ENCODE measurements around the gene UBE2M.
"Not testable (repeated sequence)": the region's sequence is repeated elsewhere in the genome, so short reads cannot be mapped to it uniquely, and the experiment has no call there.

UBE2M gene

GRCh38 chr19:58555369-58555885, 3.0 kb downstream of the UBE2M start:
- no peak for DNase-seq (ENCODE audit: low read depth)

DNA sequence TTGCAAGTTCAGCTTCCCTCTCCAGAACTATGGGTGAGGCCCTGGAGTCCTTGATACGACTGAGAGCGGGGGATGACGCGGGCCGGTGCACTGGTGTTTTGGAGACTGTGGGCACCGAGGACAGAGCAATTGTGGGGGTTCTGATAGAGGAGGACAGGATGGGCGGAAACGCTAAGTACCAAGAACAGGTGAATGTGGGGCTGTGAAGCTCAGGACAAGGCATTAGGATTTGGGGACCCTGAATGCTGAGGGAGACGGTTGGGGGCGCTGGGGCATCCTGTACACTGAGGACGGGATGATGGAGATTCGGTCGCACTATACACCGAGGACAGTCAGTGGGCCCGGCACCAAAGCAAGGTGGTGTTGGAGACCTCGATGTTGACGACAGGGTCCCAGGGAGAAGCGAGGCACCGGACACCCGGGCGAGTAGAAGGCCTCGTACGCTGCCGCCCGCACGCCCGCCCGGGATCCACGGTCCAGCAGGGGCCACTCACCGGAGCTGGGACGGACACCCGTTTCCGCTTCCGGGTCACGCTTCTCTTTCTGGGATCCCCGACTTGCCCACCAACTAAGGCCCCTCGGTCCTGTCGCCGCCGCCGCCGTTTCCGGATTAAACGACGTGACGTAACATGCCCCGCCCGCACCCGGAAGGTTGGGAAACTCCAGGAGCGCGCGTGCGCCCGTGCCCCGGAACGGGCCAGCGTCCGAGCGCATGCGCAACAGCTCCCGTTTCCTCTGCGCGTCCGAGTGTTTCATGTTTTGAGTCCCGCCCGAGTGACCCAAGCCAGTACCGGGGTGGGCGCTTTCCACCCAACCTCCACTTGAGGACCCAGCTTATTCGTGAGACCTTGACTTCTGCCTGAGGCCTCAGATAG, 3.7 kb downstream of the UBE2M start, which contains the start of gene CHMP2A:
Gene CHMP2A, minus strand, starts transcription at position 612 of the 875 bp plus-strand sequence. CDS start 893 bp downstream, outside the sequence.
- DNase-seq (ENCODE audit: low read depth) = peak; percentile 45

GRCh38 chr19:58553799-58554493, 4.5 kb downstream of the UBE2M start:
- DNase-seq (ENCODE audit: low read depth) = no peak

DNA sequence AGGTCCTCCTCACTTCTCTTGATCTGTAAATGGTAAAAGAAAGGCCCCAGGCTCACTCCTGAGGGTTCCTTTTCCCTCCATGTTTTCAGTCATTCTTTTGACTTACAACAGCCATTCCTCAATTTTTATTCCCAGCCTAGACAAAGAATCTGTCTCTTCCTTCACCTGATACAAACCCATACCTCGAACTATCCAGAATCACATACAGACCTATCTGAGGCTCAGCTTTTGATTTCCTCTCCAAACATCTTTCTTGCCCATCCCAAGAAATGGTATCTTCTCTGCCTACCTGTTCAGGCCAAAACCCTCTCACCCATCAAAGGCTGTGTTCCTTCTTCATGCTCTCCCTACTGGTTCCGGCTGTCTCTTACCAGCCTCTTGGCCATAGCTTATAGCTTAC, 5.8 kb downstream of the UBE2M start:
- no peak for DNase-seq (ENCODE audit: low read depth)

- no peak for DNase-seq (ENCODE audit: low read depth)
Observed at GRCh38 chr19:58551577-58552471, 6.6 kb downstream of the UBE2M start.

GRCh38 chr19:58551123-58551497, 7.3 kb downstream of the UBE2M start:
- no peak for DNase-seq (ENCODE audit: low read depth)

DNA sequence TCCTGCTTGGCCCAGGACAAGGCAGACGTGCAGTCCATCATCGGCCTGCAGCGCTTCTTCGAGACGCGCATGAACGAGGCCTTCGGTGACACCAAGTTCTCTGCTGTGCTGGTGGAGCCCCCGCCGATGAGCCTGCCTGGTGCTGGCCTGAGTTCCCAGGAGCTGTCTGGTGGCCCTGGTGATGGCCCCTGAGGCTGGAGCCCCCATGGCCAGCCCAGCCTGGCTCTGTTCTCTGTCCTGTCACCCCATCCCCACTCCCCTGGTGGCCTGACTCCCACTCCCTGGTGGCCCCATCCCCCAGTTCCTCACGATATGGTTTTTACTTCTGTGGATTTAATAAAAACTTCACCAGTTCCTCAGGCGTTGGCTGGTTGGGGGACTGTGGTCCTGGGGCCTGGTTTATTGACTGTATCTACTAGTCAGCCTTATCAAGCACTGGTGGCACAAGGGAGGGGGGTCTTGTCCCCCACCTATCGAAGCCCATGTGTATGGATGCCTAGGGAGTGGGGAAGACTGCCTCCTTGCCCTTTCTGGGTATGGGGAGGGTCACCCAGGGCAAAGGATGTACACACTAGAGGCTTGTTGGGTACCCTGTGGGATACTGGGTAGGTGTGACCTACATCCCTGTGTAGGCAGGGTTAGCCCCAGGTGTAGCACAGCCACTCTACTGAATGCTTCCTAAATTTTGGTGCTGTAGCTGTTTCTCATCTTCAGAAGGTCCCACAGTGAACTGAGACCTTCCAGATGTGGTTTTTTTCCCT, 7.9 kb downstream of the UBE2M start:
- DNase-seq (ENCODE audit: low read depth) = no peak

GRCh38 chr19:58549664-58550361, 8.6 kb downstream of the UBE2M start:
- no peak for DNase-seq (ENCODE audit: low read depth)

DNA sequence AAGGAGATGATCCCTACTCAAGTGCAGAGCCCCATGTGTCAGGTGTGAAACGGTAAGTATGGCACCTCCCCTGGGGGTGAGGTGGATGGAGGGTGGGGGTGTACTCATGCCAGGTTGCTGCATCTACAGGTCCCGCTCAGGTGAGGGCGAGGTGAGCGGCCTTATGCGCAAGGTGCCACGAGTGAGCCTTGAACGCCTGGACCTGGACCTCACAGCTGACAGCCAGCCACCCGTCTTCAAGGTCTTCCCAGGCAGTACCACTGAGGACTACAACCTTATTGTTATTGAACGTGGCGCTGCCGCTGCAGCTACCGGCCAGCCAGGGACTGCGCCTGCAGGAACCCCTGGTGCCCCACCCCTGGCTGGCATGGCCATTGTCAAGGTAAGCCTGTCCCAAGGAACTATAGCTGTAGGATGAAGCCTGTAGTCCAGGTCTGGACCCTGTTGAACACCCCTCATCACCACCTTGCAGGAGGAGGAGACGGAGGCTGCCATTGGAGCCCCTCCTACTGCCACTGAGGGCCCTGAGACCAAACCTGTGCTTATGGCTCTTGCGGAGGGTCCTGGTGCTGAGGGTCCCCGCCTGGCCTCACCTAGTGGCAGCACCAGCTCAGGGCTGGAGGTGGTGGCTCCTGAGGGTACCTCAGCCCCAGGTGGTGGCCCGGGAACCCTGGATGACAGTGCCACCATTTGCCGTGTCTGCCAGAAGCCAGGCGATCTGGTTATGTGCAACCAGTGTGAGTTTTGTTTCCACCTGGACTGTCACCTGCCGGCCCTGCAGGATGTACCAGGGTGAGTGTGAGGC, 9.3 kb downstream of the UBE2M start:
- DNase-seq (ENCODE audit: low read depth) = no peak

DNA sequence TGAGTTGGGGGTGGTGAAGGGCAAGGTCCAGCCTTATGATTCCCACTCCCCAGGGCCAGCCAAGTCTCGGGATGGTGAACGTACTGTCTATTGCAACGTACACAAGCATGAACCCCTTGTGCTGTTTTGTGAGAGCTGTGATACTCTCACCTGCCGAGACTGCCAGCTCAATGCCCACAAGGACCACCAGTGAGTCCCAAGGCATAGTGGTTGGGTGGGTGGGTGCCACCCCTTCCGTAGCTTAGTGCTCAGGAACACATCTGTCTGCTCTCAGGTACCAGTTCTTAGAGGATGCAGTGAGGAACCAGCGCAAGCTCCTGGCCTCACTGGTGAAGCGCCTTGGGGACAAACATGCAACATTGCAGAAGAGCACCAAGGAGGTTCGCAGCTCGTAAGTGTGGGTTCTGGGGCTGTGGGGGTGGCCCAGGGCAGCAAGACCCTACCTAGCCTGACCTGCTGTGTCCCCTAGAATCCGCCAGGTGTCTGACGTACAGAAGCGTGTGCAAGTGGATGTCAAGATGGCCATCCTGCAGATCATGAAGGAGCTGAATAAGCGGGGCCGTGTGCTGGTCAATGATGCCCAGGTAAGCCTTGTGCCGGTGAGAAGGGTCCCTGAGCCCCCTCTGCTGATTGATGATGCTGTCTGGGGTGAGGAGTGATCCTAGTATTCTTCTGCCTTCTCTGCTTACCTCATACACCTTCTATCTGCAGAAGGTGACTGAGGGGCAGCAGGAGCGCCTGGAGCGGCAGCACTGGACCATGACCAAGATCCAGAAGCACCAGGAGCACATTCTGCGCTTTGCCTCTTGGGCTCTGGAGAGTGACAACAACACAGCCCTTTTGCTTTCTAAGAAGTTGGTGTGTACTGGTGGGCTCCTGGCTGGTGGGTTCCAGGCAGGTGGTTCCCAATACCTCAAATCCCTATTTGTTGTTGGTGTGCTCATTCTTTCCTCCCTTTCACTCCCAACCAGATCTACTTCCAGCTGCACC, 10.8 kb downstream of the UBE2M start:
- DNase-seq (ENCODE audit: low read depth) = no peak

GRCh38 chr19:58546019-58546530, 12.3 kb downstream of the UBE2M start:
- DNase-seq (ENCODE audit: low read depth) = no peak

GRCh38 chr19:58545286-58546018, 13.0 kb downstream of the UBE2M start:
- no peak for DNase-seq (ENCODE audit: low read depth)

GRCh38 chr19:58544591-58545285, 13.7 kb downstream of the UBE2M start:
- DNase-seq (ENCODE audit: low read depth) = no peak

GRCh38 chr19:58543826-58544590, 14.4 kb downstream of the UBE2M start, which contains the start of gene TRIM28:
TRIM28 (plus strand) TSS chr19:58544064; CDS start chr19:58544758, 694 bp downstream.
- DNase-seq (ENCODE audit: low read depth) = peak; percentile 79

- DNase-seq (ENCODE audit: low read depth) = not testable (repeated sequence)
Observed at GRCh38 chr19:58542641-58543372, 15.6 kb downstream of the UBE2M start.
